ENCODE measurements around the gene NEK7.
"Not testable (repeated sequence)": the region's sequence is repeated elsewhere in the genome, so short reads cannot be mapped to it uniquely, and the experiment has no call there.

The NEK7 gene

GRCh38 chr1:198205016-198205684 is 48.4 kb downstream of the NEK7 start:
- no peak for DNase-seq (ENCODE audit: low read depth in 2 of 2)

- no peak for DNase-seq (ENCODE audit: low read depth in 2 of 2)
Measured at GRCh38 chr1:198206292-198206691, 49.5 kb downstream of the NEK7 start.

- no peak for DNase-seq (ENCODE audit: low read depth in 2 of 2)
Measured at GRCh38 chr1:198211696-198212095, 54.9 kb downstream of the NEK7 start.

DNA sequence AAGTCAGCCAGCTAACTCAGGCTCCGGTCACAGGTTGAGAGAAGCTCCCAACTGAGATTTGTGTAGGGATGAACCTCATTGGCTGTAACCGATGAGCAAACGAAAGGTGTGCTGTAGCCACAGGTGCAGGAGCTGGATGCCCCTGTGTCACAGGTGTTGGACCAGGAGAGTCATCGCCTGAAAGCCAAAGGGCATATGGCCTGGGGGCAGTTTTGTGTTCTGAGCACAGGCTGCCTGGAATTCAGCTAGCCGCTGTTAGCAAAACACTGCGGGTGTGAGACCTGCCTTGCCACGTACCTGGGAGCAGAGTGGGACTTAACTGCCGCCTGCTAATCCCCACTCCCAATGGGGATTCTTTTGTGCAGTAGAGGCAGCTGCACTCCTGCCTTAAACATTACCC is 55.3 kb downstream of the NEK7 start:
- DNase-seq (ENCODE audit: low read depth in 2 of 2), result no peak

DNA sequence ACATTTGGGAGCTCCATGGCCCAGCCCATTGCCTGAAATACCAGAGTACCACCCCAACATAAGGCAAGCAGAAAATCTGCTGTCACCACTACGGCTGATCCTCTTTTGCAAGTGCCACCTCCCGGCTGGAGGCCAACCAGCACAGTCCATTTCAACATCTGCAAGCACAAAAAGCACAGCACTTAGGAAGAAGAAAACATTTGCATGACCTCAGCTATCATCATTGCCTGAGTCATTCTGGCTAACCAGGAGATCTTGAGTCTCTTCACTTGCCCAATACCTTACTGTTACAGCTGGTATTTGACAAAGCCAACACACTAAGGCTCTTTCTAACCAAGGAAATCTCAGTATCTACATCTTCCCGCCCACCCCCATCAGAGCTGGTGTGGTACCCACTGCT is 55.9 kb downstream of the NEK7 start:
- no peak for DNase-seq (ENCODE audit: low read depth in 2 of 2)

DNA sequence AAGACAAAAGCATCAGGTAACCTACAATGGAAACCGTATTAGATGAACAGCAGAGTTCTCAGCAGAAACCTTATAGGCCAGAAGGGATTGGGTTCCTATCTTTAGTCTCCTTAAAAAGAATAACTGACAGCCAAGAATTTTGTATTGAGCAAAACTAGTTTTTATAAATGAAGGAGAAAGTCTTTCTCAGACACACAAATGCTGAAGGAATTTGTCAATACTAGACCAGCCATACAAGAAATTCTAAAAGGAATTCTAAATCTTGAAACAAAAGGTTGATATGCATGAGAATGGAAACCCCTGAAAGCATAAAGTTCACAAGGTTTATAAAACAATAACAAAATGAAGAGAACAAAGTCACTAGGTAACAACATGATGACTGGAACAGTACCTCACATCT is 58.1 kb downstream of the NEK7 start:
- no peak for DNase-seq (ENCODE audit: low read depth in 2 of 2)

GRCh38 chr1:198220428-198220827 is 63.6 kb downstream of the NEK7 start:
- no peak for DNase-seq (ENCODE audit: low read depth in 2 of 2)

DNA sequence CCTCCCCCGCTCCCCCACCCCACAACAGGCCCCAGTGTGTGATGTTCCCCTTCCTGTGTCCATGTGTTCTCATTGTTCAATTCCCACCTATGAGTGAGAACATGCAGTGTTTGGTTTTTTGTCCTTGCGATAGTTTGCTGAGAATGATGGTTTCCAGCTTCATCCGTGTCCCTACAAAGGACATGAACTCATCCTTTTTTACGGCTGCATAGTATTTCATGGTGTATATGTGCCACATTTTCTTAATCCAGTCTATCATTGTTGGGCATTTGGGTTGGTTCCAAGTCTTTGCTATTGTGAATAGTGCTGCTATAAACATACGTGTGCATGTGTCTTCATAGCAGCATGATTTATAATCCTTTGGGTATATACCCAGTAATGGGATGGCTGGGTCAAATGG is 70.2 kb downstream of the NEK7 start:
- not testable (repeated sequence) for DNase-seq (ENCODE audit: low read depth in 2 of 2)

DNA sequence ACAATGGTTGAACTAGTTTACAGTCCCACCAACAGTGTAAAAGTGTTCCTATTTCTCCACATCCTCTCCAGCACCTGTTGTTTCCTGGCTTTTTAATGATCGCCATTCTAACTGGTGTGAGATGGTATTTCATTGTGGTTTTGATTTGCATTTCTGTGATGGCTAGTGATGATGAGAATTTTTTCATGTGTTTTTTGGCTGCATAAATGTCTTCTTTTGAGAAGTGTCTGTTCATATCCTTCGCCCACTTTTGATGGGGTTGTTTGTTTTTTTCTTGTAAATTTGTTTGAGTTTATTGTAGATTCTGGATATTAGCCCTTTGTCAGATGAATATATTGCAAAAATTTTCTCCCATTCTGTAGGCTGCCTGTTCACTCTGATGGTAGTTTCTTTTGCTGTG is 70.7 kb downstream of the NEK7 start:
- not testable (repeated sequence) for DNase-seq (ENCODE audit: low read depth in 2 of 2)

DNA sequence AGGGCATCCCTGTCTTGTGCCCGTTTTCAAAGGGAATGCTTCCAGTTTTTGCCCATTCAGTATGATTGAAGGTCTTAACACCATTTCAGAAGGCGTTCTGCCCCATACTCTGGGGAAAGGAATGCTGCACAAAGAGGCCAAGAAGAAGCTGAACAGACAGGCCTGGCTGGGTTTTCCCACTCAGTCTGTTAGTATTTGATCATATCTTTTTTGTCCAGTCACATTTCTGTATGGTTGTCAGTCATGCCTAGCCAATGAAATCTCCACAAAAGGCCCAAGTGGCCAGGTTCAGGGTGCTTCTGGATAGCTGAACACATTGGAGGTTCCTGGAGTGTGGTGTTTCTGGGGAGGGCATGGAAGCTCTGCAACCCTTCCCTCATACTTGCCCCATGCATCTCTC is 72.1 kb downstream of the NEK7 start:
- DNase-seq (ENCODE audit: low read depth in 2 of 2), result no peak

DNA sequence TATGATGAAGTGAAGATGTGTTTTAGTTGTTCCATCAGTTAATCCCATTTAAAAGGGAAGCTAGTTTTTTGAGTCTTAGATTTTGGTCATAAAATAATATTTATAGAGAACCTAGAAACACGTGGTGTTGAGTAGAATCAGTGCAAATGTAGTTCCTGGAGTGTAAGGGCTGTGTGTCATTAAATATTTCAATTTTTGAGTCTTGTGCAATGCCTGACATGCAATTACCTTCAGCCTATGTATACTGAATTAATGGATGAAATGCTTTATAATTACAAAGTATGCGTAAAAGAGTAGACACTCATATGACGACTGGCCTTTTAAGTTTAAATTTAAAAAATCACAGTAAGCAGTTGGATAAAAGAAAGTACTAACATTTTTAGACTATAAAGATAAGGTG is 75.0 kb downstream of the NEK7 start:
- no peak for DNase-seq (ENCODE audit: low read depth in 2 of 2)

DNA sequence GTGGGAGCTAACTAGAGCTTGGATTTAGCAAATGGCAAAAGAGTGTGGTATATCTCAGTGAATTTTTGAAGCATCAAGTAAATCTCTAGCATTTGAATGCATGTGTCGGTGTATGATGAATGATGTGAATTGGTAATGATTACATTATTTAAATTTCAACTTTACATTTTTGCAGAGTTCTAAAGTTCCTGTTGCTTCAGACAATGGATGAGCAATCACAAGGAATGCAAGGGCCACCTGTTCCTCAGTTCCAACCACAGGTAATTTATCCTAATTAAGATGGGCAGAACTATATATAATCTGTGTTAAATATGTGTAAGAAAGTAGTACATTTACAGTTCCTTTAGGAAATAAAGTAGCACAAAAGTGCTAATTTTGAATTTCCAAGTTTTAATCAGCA is 75.6 kb downstream of the NEK7 start:
- no peak for DNase-seq (ENCODE audit: low read depth in 2 of 2)

GRCh38 chr1:198232940-198233675 is 76.3 kb downstream of the NEK7 start:
- no peak for DNase-seq (ENCODE audit: low read depth in 2 of 2)

DNA sequence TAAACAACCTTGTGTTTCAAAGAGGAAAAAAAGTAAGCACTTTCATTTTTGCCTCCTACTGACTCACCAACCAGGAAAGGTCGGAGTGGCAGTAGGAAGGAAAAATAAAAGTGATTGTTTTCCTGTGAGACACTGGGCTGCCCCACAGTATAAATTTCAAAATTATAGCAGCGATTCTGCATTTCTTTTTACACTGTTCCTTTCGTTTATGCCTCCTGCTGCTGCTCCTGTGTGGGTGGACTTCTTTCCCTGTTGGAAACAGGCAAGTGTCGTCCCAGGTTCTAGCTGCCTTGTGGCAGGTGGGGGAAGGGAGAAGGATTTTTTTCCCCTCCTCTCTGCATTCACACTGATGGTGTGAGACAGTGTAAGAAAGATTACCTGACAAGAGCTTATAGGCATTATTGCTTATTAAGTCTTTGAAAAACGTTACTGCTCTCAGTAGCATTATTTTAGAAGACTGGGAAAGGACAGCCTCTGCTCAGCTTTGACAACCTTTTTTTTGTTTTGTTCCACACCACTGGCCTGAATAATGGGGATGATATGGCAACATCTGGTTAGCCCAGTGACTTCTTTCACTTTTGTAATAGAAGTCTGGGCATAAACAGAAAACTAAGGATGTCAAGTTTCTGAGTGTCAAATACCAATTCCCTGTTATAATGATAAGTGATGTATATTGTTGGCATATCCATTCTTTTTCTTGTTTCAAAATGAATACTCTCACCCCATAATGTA is 77.9 kb downstream of the NEK7 start:
- DNase-seq (ENCODE audit: low read depth in 2 of 2), result no peak

DNA sequence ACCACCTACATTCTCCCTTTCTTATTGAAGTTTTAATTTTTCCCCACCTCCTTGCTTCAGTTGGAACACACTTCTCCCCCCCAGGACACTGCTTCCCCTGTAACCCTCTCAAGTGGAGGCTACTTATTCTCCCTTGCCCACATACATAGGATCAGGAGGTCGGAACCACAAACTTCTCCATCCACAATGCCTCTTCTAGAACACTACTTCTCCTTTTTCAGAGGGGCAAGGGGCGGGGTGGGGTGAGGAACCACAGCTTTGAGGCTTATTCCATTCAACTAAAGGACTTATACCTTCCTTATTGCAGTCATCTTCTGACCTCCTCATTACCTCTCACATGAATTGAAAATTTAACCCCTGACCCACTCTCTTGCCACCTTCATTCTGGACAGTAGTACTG is 81.3 kb downstream of the NEK7 start:
- DNase-seq (ENCODE audit: low read depth in 2 of 2), result no peak

DNA sequence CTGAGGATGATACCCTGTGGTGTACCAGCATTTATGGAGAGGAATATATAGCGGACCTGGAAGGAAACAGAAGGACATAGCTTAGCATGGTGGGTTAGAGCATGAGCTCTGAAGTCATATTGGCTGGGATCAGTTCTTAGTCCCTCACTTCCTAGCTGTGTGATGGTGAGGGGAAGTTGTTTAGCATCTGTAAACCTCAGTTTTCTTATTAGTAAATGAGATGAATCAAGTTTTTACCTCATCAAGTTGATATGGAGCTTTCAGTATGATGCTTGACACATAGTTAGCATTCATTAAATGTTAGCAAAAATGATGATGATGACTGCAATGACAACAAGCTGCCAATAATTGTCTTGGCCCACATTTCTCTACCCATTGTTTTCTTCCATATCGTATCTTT is 84.8 kb downstream of the NEK7 start:
- DNase-seq (ENCODE audit: low read depth in 2 of 2), result no peak

GRCh38 chr1:198244772-198245171 is 88.0 kb downstream of the NEK7 start:
- DNase-seq (ENCODE audit: low read depth in 2 of 2), result no peak

- DNase-seq (ENCODE audit: low read depth in 2 of 2), result no peak
Measured at GRCh38 chr1:198245379-198245778, 88.6 kb downstream of the NEK7 start.

DNA sequence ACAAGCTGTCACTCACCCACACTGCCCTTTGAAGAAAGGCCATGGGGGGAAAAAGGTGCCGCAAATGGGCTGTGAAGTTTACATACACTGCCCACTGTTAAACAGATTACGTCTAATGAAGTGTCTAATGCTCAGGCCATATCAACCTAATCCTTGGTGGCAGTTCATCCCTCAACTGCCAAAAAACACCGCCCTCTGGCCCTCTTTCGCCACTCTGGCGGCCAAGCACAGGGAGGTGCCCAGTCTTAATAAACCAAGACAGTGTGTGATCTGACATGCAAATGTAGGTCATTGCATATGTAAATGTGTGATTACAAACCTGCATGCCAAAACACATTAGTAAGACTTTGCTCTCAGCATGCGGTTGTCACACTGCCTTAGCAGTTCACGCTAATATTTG is 89.5 kb downstream of the NEK7 start:
- no peak for DNase-seq (ENCODE audit: low read depth in 2 of 2)

- DNase-seq (ENCODE audit: low read depth in 2 of 2), result no peak
Measured at GRCh38 chr1:198253259-198253658, 96.5 kb downstream of the NEK7 start.

GRCh38 chr1:198253668-198254067 is 96.9 kb downstream of the NEK7 start:
- no peak for DNase-seq (ENCODE audit: low read depth in 2 of 2)

GRCh38 chr1:198254521-198254920 is 97.7 kb downstream of the NEK7 start:
- DNase-seq (ENCODE audit: low read depth in 2 of 2), result no peak

DNA sequence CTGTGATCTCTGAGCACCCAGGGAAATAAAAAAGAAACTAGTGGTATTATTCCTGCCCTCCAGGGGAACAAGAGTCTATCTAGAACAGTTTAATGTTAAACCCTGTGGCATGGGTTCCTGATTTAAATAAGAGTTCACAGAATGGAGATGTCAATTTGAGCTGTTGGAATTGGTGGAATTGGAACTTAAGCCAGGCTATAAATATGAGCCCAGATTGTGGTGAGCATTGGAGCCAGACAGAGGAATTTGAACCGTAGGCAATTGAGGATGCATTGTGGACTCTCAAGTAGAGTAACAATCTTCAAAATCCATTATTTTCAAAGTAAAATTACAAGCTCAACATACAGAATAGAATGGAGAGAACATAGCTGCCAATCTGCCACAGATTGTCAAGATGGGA is 98.2 kb downstream of the NEK7 start:
- no peak for DNase-seq (ENCODE audit: low read depth in 2 of 2)

All from activated CD8-positive, alpha-beta memory T cell treated with anti-CD3 and anti-CD28 coated beads for 4 hours (primary cell).